ENCODE data around the gene COL2A1. TPM values are rescaled to one million over a fixed set of nuclear protein-coding genes. Genes with fewer than 3 reads are reported as not detected.

The COL2A1 gene
- total RNA-seq, 2 experiments from 2014 or later: not detected

DNA sequence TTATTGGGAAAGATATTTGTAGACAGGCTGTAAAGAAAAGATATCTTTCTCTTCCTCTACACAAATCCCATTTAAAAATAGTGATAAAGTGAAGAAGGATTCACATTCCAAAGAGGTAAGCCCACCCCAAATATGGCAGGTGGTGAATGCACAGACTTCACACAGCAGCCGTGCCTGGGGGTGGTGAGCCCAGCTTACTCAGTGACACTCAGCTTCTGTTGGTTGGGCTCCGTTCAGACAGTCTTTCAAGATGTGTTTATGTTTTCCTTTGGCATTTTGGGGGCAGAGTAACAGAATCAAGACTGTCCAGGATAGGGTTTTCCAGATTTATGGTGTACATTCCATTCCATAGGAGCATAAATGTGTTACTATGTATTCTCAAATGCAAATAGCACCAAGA lies 4.1 kb upstream of the COL2A1 start:
- TF ChIP-seq, protein P1, sequence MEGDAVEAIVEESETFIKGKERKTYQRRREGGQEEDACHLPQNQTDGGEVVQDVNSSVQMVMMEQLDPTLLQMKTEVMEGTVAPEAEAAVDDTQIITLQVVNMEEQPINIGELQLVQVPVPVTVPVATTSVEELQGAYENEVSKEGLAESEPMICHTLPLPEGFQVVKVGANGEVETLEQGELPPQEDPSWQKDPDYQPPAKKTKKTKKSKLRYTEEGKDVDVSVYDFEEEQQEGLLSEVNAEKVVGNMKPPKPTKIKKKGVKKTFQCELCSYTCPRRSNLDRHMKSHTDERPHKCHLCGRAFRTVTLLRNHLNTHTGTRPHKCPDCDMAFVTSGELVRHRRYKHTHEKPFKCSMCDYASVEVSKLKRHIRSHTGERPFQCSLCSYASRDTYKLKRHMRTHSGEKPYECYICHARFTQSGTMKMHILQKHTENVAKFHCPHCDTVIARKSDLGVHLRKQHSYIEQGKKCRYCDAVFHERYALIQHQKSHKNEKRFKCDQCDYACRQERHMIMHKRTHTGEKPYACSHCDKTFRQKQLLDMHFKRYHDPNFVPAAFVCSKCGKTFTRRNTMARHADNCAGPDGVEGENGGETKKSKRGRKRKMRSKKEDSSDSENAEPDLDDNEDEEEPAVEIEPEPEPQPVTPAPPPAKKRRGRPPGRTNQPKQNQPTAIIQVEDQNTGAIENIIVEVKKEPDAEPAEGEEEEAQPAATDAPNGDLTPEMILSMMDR (IDR thresholded peaks at IDR 0.05): no peak
- H3K4me3 ChIP-seq (ENCODE audit: low read length): no peak overlapping the region
- peaks cover 87% of the 10 kb centered on the region for H3K27me3 Mint-ChIP-seq
- ChIA-PET POLR2A (no interaction called here), CTCF (no interaction called here)
- no peak overlapping the region for H3K4me3 Mint-ChIP-seq
- H3K27me3 ChIP-seq (ENCODE audit: control insufficient read depth in 1 of 2, insufficient read depth in 2 of 2, low read length in 2 of 2): peaks cover 47% of the 10 kb centered on the region in 2 experiments
- H3K36me3 ChIP-seq (ENCODE audit: insufficient read depth, low read length): no peaks in the 10 kb centered on the region
- no peak overlapping the region for H3K27ac ChIP-seq (ENCODE audit: low read depth in 1 of 2, low read length in 2 of 2)
- no peak for DNase-seq
- ATAC-seq (ENCODE audit: poor library complexity): no peak
- no peak overlapping the region for H3K27ac Mint-ChIP-seq
- H3K9me3 ChIP-seq (ENCODE audit: control insufficient read depth in 1 of 2, insufficient read depth in 1 of 2, low read length in 2 of 2): peaks cover 0 to 21% of the 10 kb centered on the region in 2 experiments
- intact Hi-C loops (cut with DNase I, micrococcal nuclease): no loop called here
- peaks cover 21% of the 10 kb centered on the region for H3K4me1 ChIP-seq (ENCODE audit: insufficient read depth, low read length)
- no peaks in the 10 kb centered on the region for H3K36me3 Mint-ChIP-seq (ENCODE audit: low read depth)
- H3K4me1 Mint-ChIP-seq (ENCODE audit: low read depth): peaks cover 7% of the 10 kb centered on the region
- no peaks in the 10 kb centered on the region for H3K9me3 Mint-ChIP-seq

GRCh38 chr12:48007206-48007605 lies 2.9 kb upstream of the COL2A1 start:
- Histone ChIP-seq H3K4me3 (ENCODE audit: low read length) (no peak overlapping the region), H3K9me3 (ENCODE audit: control insufficient read depth in 1 of 2, insufficient read depth in 1 of 2, low read length in 2 of 2) (peaks cover 0 to 25% of the 10 kb centered on the region in 2 experiments), H3K27me3 (ENCODE audit: control insufficient read depth in 1 of 2, insufficient read depth in 2 of 2, low read length in 2 of 2) (peaks cover 58 to 59% of the 10 kb centered on the region in 2 experiments), H3K27ac (ENCODE audit: low read depth in 1 of 2, low read length in 2 of 2) (no peak overlapping the region), H3K36me3 (ENCODE audit: insufficient read depth, low read length) (no peaks in the 10 kb centered on the region), H3K4me1 (ENCODE audit: insufficient read depth, low read length) (peaks cover 33% of the 10 kb centered on the region)
- TF ChIP-seq, protein P1 (IDR thresholded peaks at IDR 0.05): no peak
- H3K9me3 Mint-ChIP-seq: no peaks in the 10 kb centered on the region
- intact Hi-C loops (cut with DNase I, micrococcal nuclease): no loop called here
- ChIA-PET POLR2A (no interaction called here), CTCF (no interaction called here)
- H3K4me3 Mint-ChIP-seq: no peak overlapping the region
- DNase-seq: no peak
- peaks cover 91% of the 10 kb centered on the region for H3K27me3 Mint-ChIP-seq
- no peak for ATAC-seq (ENCODE audit: poor library complexity)
- no peak overlapping the region for H3K27ac Mint-ChIP-seq
- H3K36me3 Mint-ChIP-seq (ENCODE audit: low read depth): no peaks in the 10 kb centered on the region
- H3K4me1 Mint-ChIP-seq (ENCODE audit: low read depth): peaks cover 19% of the 10 kb centered on the region

- peaks cover 0 to 35% of the 10 kb centered on the region in 2 experiments for H3K9me3 ChIP-seq (ENCODE audit: control insufficient read depth in 1 of 2, insufficient read depth in 1 of 2, low read length in 2 of 2)
- H3K4me3 ChIP-seq (ENCODE audit: low read length): no peak overlapping the region
- H3K4me3 Mint-ChIP-seq: peak overlapping the region; percentile 70
- peaks cover 44% of the 10 kb centered on the region for H3K4me1 ChIP-seq (ENCODE audit: insufficient read depth, low read length)
- POLR2A ChIA-PET: no interaction called here
- intact Hi-C loops (cut with DNase I, micrococcal nuclease): no loop called here
- CTCF ChIA-PET: no interaction called here
- TF ChIP-seq, protein P1 (IDR thresholded peaks at IDR 0.05): no peak
- peaks cover 93% of the 10 kb centered on the region for H3K27me3 Mint-ChIP-seq
- H3K36me3 Mint-ChIP-seq (ENCODE audit: low read depth): no peaks in the 10 kb centered on the region
- DNase-seq: no peak
- no peak overlapping the region for H3K27ac Mint-ChIP-seq
- no peaks in the 10 kb centered on the region for H3K36me3 ChIP-seq (ENCODE audit: insufficient read depth, low read length)
- no peak for ATAC-seq (ENCODE audit: poor library complexity)
- peaks cover 33% of the 10 kb centered on the region for H3K4me1 Mint-ChIP-seq (ENCODE audit: low read depth)
- H3K27ac ChIP-seq (ENCODE audit: low read depth in 1 of 2, low read length in 2 of 2): no peak overlapping the region
- peaks cover 70 to 74% of the 10 kb centered on the region in 2 experiments for H3K27me3 ChIP-seq (ENCODE audit: control insufficient read depth in 1 of 2, insufficient read depth in 2 of 2, low read length in 2 of 2)
- no peaks in the 10 kb centered on the region for H3K9me3 Mint-ChIP-seq
Observed at GRCh38 chr12:48005750-48006021, 1.4 kb upstream of the COL2A1 start.
